NCI-H82 (cell line): ENCODE measurements around the gene MLXIP.
"Not testable (repeated sequence)": the region's sequence is repeated elsewhere in the genome, so short reads cannot be mapped to it uniquely, and the experiment has no call there.

ENCODE experiments used
- DNase-seq: peaks from one replicate; lab custom pipeline; 2025; lab: John Stamatoyannopoulos, UW

MLXIP gene

GRCh38 chr12:122078141-122079032 lies at the start of gene MLXIP:
Gene MLXIP, plus strand, starts transcription at chr12:122078756. Its CDS starts 98 bp downstream, at chr12:122078854.
- DNase-seq: peak; percentile 96

GRCh38 chr12:122028905-122029560 lies 49.5 kb upstream of the MLXIP start:
- DNase-seq: no peak

GRCh38 chr12:122029620-122030423 lies 48.7 kb upstream of the MLXIP start:
- DNase-seq: no peak

DNA sequence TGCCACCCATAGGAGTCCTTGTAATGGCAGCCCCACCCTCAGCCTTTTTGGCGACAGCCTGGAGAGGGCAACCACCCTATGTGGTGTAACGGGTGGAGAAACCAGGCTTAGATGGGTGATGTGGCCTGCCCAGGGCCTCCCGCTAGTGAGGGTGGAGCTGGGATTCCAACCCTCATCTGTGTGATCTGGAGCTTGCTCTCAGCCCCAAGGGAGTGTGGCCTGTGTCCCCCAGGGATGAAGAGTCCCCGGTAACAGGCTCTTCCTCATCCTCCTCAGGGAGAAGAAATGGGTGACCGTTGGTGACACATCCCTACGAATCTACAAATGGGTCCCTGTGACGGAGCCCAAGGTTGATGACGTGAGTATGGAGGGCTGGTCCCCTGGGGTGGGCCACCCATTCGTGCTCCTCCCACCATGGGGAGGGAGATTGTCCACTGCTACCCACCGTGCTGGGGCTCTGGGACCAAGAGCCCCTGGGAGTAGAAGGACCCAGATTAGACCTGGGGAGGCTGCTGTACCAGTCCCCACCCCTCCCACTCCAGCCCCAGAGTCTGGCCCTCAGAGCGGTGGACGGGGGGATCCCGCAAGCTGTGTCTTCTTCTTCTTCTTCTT lies 48.0 kb upstream of the MLXIP start:
- no peak for DNase-seq

DNA sequence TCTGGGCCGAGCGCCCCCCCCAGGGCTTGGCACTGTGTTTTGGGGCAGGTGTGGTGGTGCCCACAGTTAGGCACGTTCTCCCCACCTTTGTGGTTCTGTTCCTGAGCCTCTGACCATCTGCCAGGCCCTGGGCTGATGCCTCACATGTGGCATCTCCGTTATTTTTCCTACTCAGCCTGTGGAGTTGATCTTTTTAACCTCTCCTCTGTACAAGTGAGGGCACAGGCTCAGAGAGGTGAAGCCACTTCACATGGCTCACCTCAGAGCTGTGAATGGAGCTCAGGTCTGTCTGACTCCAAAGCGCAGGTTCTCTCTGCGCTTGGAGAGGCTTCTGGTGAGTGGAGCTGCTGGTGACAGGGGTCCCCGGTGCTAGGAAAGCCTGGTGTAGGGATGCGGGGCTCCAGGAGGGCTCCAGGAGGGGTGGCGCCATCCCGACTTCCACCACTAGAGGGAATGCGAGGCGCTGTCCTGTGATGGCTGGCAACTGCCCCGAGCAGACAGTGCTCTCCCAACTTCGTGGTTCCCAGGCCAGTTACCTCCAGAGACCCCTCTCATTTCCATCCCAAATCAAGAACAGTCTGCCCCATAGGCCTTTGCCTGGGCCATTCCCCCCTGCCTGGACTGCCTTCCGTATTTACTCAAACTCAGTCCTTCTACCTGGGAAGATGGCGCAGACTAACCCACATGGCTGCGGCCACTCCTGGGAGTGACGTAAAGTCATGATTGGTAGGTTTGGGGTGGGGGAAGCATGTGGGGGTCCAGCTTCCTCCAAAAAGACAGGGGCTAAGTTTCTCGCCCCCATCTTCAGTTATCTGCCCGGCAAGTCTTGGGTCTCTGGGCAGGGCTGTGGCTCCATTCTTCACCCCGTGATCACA lies 47.0 kb upstream of the MLXIP start:
- DNase-seq: peak; percentile 72

GRCh38 chr12:122032580-122032979 lies 46.0 kb upstream of the MLXIP start:
- DNase-seq: no peak

DNA sequence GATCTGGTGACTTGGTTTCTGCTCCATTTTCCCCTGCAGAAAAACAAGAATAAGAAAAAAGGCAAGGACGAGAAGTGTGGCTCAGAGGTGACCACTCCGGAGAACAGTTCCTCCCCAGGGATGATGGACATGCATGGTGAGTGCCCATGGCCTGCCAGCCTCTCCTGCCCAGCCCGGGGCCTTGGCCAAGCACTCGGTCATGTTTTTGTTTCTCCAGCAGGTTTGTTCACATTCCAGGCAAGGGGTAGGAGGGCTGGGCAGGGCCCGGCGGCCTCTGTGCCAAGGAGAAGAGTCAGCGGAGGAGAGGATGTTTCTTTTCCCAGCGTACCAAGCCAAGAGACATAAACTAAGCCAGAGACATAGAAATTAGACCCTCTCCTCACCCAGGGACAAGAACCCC lies 43.3 kb upstream of the MLXIP start:
- DNase-seq: no peak

- no peak for DNase-seq
Measured at GRCh38 chr12:122036153-122036552, 42.4 kb upstream of the MLXIP start.

DNA sequence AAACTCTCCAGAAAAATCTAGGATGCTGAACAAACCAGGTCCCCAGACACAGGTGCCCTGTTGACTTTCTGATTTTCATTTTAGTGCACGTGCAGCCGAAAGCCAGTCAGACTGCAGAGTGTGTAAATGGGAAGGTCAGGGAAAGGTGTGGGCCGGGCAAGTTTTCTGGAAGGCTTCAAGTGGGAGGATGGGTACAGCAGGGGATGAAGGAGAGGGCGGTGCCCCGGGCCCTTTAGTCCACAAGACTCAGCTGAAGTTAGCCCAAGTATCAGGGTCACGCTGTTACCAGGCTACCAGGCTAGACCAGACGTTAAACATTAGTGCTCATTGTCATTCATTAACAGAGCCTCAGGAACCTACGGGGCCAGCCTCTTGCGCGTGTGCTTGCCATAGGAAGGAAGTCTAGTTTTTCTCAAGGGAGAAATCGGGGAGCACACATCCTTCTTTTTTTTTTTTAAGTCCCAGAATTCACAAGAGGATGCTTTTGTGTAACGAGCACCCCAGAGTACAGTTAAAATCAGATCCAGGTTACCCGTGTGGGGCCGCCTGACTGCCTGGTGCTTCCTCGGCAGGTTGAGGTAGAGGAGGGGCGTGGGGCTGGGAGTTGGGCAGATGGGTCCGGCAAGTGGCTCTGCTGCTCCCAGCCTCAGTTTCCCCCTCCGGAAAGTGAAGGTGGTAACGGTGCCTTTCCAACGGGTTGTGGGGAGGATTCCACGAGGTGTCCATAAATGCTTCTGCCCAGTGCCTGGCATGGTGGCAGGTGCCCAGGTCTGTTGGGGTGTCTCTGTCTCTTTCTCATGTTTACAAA lies 37.8 kb upstream of the MLXIP start:
- DNase-seq: no peak

DNA sequence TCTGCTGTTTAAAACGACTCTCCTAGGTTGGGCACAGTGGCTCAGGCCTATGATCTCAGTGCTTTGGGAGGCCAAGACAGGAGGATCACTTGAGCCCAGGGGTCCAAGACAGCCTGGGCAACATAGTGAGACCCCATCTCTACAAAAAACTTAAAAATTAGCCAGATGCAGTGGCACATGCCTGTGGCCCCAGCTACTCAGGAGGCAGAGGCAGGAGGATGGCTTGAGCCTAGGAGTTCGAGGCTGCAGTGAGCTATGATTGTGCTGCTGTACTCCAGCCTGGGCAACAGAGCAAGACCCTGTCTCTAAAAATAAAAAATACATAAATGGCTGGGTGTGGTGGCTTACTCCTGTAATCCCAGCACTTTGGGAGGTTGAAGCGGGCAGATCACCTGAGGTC lies 37.1 kb upstream of the MLXIP start:
- DNase-seq: not testable (repeated sequence)

GRCh38 chr12:122042910-122043309 lies 35.6 kb upstream of the MLXIP start:
- no peak for DNase-seq

GRCh38 chr12:122043476-122043875 lies 35.1 kb upstream of the MLXIP start:
- DNase-seq: no peak

GRCh38 chr12:122045262-122045661 lies 33.3 kb upstream of the MLXIP start:
- DNase-seq: no peak

GRCh38 chr12:122046145-122046544 lies 32.4 kb upstream of the MLXIP start:
- no peak for DNase-seq

- DNase-seq: no peak
Measured at GRCh38 chr12:122048151-122048550, 30.4 kb upstream of the MLXIP start.

DNA sequence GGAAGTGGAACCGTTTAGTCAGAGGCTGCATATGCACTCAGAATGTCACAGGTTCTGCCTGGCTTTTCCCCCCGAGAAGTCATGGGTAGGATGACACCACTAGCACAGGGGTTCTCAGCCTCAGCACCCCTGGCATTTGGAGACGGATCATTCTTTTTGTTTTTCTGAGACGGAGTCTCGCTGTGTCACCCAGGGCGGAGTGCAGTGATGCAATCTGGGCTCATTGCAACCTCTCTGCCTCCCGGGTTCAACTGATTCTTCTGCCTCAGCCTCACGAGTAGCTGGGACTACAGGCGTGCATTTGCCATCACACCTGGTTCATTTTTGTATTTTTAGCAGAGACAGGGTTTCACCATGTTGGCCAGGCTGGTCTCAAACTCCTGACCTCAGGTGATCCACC lies 28.7 kb upstream of the MLXIP start:
- no peak for DNase-seq

- no peak for DNase-seq
Measured at GRCh38 chr12:122050706-122051105, 27.9 kb upstream of the MLXIP start.

DNA sequence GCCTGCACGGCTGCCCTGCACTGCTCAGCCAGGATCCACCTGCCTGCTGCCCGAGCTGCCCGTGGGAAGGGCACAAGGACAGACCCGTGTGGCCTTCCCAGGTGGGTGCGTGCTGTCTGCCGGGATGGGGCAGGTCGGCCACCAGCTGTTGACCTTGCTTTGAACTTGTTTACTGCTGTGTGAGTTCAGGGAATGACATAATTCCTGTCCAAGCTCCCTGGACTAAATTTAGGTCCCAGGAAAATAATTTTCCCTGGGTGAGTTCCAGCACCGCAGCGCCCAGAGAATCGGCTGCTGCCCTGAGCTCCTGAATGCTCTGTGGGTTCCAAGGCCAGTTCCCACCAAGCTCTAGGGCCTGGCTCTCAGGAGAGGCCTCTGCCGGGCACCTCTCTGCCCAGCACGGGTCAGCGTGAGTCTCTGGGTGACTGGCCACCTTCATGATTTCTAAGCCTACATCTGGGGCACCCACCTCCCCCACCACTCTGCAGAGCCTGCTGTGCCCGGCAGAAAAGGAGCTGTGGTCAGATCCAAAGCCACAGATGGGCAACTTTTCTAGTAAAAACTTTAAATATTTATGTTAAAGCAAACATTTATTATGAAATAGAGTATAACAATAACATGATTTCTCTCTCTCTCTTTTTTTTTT lies 27.2 kb upstream of the MLXIP start:
- no peak for DNase-seq

DNA sequence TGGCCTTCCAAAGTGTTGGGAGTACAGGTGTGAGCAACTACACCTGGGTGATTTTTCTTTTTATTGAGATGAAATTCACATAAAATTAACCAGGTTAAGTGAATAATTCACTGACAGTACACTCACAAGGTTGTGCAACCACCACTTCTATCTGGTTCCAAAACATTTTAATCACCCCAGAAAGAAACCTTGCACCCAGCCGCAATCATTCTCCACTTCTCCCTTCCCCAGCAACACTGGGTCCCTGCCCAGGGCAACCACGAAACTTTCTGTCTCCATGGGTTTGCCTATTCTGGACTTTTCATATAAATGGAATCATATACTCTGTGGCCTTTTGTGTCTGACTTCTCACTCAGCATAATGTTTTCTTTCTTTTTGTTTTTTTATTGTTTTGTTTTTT lies 26.3 kb upstream of the MLXIP start:
- no peak for DNase-seq
